ENCODE measurements around the gene GPR4. TPM values are rescaled to one million over a fixed set of nuclear protein-coding genes. Genes with fewer than 3 reads are reported as not detected.

GPR4 gene
- total RNA-seq, 1 donor from 2014 or later = not detected

GRCh38 chr19:45595814-45596213 is 6.2 kb downstream of the GPR4 start:
- H3K27me3 ChIP-seq (ENCODE audit: control insufficient read depth, insufficient read depth, low read length) = peaks cover 9% of the 10 kb centered on the region
- FAIRE-seq (no peak), DNase-seq (ENCODE audit: low read depth) (no peak)
- no peaks in the 10 kb centered on the region for H3K36me3 ChIP-seq (ENCODE audit: control insufficient read depth, insufficient read depth, low read length)
- H3K4me3 ChIP-seq (ENCODE audit: low read depth, low read length) = no peak overlapping the region
- TF ChIP-seq CTCF (IDR thresholded peaks at IDR 0.05; ENCODE audit: insufficient read depth, low read length, severe bottlenecking) = no peak

- no peak for TF ChIP-seq CTCF (IDR thresholded peaks at IDR 0.05; ENCODE audit: insufficient read depth, low read length, severe bottlenecking)
- no peak for FAIRE-seq
- H3K36me3 ChIP-seq (ENCODE audit: control insufficient read depth, insufficient read depth, low read length) = no peaks in the 10 kb centered on the region
- no peak overlapping the region for H3K4me3 ChIP-seq (ENCODE audit: low read depth, low read length)
- no peaks in the 10 kb centered on the region for H3K27me3 ChIP-seq (ENCODE audit: control insufficient read depth, insufficient read depth, low read length)
- DNase-seq (ENCODE audit: low read depth) = no peak
These were observed 8.5 kb downstream of the GPR4 start for GRCh38 chr19:45593520-45593919.

- H3K27me3 ChIP-seq (ENCODE audit: control insufficient read depth, insufficient read depth, low read length) = no peaks in the 10 kb centered on the region
- no peaks in the 10 kb centered on the region for H3K36me3 ChIP-seq (ENCODE audit: control insufficient read depth, insufficient read depth, low read length)
- no peak overlapping the region for H3K4me3 ChIP-seq (ENCODE audit: low read depth, low read length)
- no peak for TF ChIP-seq CTCF (IDR thresholded peaks at IDR 0.05; ENCODE audit: insufficient read depth, low read length, severe bottlenecking)
- FAIRE-seq (no peak), DNase-seq (ENCODE audit: low read depth) (peak; percentile 48)
These were observed 9.6 kb downstream of the GPR4 start for GRCh38 chr19:45592366-45592765.

GRCh38 chr19:45591638-45592005 is 10.4 kb downstream of the GPR4 start:
- no peak for DNase-seq (ENCODE audit: low read depth)
- TF ChIP-seq CTCF (IDR thresholded peaks at IDR 0.05; ENCODE audit: insufficient read depth, low read length, severe bottlenecking) = no peak
- H3K4me3 ChIP-seq (ENCODE audit: low read depth, low read length) = no peak overlapping the region
- H3K27me3 ChIP-seq (ENCODE audit: control insufficient read depth, insufficient read depth, low read length) = no peaks in the 10 kb centered on the region
- no peak for FAIRE-seq
- no peaks in the 10 kb centered on the region for H3K36me3 ChIP-seq (ENCODE audit: control insufficient read depth, insufficient read depth, low read length)

- Histone ChIP-seq H3K27me3 (ENCODE audit: control insufficient read depth, insufficient read depth, low read length) (no peaks in the 10 kb centered on the region), H3K4me3 (ENCODE audit: low read depth, low read length) (no peak overlapping the region), H3K36me3 (ENCODE audit: control insufficient read depth, insufficient read depth, low read length) (no peaks in the 10 kb centered on the region)
- no peak for FAIRE-seq
- peak; percentile 84 for TF ChIP-seq CTCF (IDR thresholded peaks at IDR 0.05; ENCODE audit: insufficient read depth, low read length, severe bottlenecking)
- no peak for DNase-seq (ENCODE audit: low read depth)
These were observed 10.9 kb downstream of the GPR4 start for GRCh38 chr19:45591004-45591637.

Data from bronchial epithelial cell (primary cell).